Upper lobe of right lung (tissue), 1 donor: ENCODE data around the gene PERCC1. TPM values are rescaled to one million over a fixed set of nuclear protein-coding genes. Genes with fewer than 3 reads are reported as not detected.

Experiments
- ATAC-seq: fragments of 200-7000 bp; cut with Tn5 transposase; one replicate; pipeline ENCODE4 v1.9.1; 2020; ENCODE audit warnings: mild to moderate bottlenecking, moderate library complexity
- DNase-seq: peaks from one replicate; pipeline ENCODE4 v3.0.0-alpha.2; 2020
- H3K27ac ChIP-seq: fragments of 200-600 bp; one replicate; pipeline ENCODE4 v1.8.0; 2022
- H3K27me3 ChIP-seq: fragments of 200-600 bp; one replicate; pipeline ENCODE4 v1.8.0; 2022; ENCODE audit warnings: mild to moderate bottlenecking
- H3K36me3 ChIP-seq: fragments of 200-600 bp; one replicate; pipeline ENCODE4 v1.8.0; 2022
- H3K4me1 ChIP-seq: fragments of 200-600 bp; one replicate; pipeline ENCODE4 v1.8.0; 2022
- H3K4me3 ChIP-seq: fragments of 200-600 bp; one replicate; pipeline ENCODE4 v1.8.0; 2022; ENCODE audit warnings: mild to moderate bottlenecking
- H3K9me3 ChIP-seq: fragments of 200-600 bp; one replicate; pipeline ENCODE4 v1.8.0; 2022
- CTCF ChIP-seq: fragments of 200-600 bp; IDR thresholded peaks from one replicate; pipeline ENCODE4 v1.8.0; 2022; ENCODE audit warnings: antibody characterized with exemption
- intact Hi-C: fragments of 100-400 bp; cut with DNase I; formaldehyde crosslinking; loops from one replicate; pipeline ENCODE4 v1.11.0; 2022
- total RNA-seq: library from RNA; stranded (reverse); fragmentation: NEBNext Ultra II Directional; extraction: Animal tissue kit (Norgen Biotek cat#: 25700); gene quantifications from one replicate; pipeline ENCODE4 v1.2.1, GENCODE V29; 2021
- donor health status: DM: no; HTN: yes; CAD: no; lungs with severe emphysema.

PERCC1 gene
- total RNA-seq, 1 donor from 2014 or later = not detected

GRCh38 chr16:1428511-1428910 lies 2.4 kb upstream of the PERCC1 start:
- H3K9me3 ChIP-seq = no peaks in the 10 kb centered on the region
- ATAC-seq = peak; percentile 47
- intact Hi-C loops = no loop called here
- TF ChIP-seq CTCF = peak; percentile 34
- no peaks in the 10 kb centered on the region for H3K36me3 ChIP-seq
- no peaks in the 10 kb centered on the region for H3K4me1 ChIP-seq
- H3K4me3 ChIP-seq = no peak overlapping the region
- peak; percentile 67 for DNase-seq
- no peak overlapping the region for H3K27ac ChIP-seq
- H3K27me3 ChIP-seq = no peaks in the 10 kb centered on the region

- no peaks in the 10 kb centered on the region for H3K9me3 ChIP-seq
- no peak for DNase-seq
- no peaks in the 10 kb centered on the region for H3K27me3 ChIP-seq
- no peaks in the 10 kb centered on the region for H3K36me3 ChIP-seq
- no peak overlapping the region for H3K4me3 ChIP-seq
- ATAC-seq = no peak
- no peak for TF ChIP-seq CTCF
- no peaks in the 10 kb centered on the region for H3K4me1 ChIP-seq
- intact Hi-C loops = no loop called here
- no peak overlapping the region for H3K27ac ChIP-seq
Observed at GRCh38 chr16:1429012-1429411, 1.9 kb upstream of the PERCC1 start.

GRCh38 chr16:1429631-1430030 lies 1.2 kb upstream of the PERCC1 start:
- intact Hi-C loops = no loop called here
- peak; percentile 63 for DNase-seq

GRCh38 chr16:1430214-1430758 lies 592 bp upstream of the PERCC1 start:
- TF ChIP-seq CTCF = no peak
- Histone ChIP-seq H3K4me3 (no peak overlapping the region), H3K4me1 (no peaks in the 10 kb centered on the region), H3K27me3 (no peaks in the 10 kb centered on the region), H3K27ac (no peak overlapping the region), H3K36me3 (no peaks in the 10 kb centered on the region), H3K9me3 (no peaks in the 10 kb centered on the region)
- no peak for ATAC-seq
- no peak for DNase-seq
- intact Hi-C loops = no loop called here

More at GRCh38 chr16:1429631-1430030, 1.2 kb upstream of the PERCC1 start:
- no peak for ATAC-seq
- no peaks in the 10 kb centered on the region for H3K4me1 ChIP-seq
- no peak overlapping the region for H3K4me3 ChIP-seq
- no peaks in the 10 kb centered on the region for H3K27me3 ChIP-seq
- no peaks in the 10 kb centered on the region for H3K36me3 ChIP-seq
- TF ChIP-seq CTCF = no peak
- H3K27ac ChIP-seq = no peak overlapping the region
- no peaks in the 10 kb centered on the region for H3K9me3 ChIP-seq

GRCh38 chr16:1431497-1432270 lies 806 bp downstream of the PERCC1 start:
- Histone ChIP-seq H3K27me3 (no peaks in the 10 kb centered on the region), H3K36me3 (no peaks in the 10 kb centered on the region), H3K27ac (no peak overlapping the region), H3K9me3 (no peaks in the 10 kb centered on the region), H3K4me3 (peak overlapping the region; percentile 29), H3K4me1 (no peaks in the 10 kb centered on the region)
- no peak for TF ChIP-seq CTCF
- no peak for ATAC-seq
- no peak for DNase-seq
- intact Hi-C loops = no loop called here
